WTC11 (cell line): ENCODE results near the gene GRID2.

Experiments used
- FOXP1 ChIP-seq: sonication (generic); formaldehyde crosslinking; IDR thresholded peaks from 2 replicates; pipeline ENCODE4 v1.8.0; 2022; ENCODE audit warnings: missing genetic modification reagents, mild to moderate bottlenecking, moderate library complexity, borderline replicate concordance
- TF ChIP-seq, protein P1 (sequence below): fragments of 200-600 bp; IDR thresholded peaks from 2 replicates; pipeline ENCODE4 v1.8.0; 2022; ENCODE audit warnings: antibody characterized with exemption

DNA sequence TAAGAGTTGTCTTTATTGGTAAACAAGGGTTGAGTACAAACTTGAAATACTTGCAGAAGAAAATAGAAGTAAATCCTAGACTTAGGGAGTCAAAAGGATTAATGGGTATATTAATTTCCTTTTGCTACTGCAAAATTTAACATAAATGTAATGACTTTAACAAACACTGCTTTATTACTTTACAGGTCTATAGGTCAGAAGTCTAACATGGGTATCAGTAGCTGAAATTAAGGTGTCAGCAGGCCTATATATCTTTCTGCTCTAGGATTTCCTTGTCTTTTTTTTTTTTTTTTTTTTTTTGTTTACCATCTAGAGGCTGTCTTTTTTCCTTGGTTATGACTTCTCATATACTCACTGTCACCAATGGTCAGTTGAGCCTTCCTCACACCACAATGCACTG is 220.4 kb downstream of the GRID2 start:
- no peak for TF ChIP-seq FOXP1 (CRISPR knock-in tag)
- TF ChIP-seq, protein P1, sequence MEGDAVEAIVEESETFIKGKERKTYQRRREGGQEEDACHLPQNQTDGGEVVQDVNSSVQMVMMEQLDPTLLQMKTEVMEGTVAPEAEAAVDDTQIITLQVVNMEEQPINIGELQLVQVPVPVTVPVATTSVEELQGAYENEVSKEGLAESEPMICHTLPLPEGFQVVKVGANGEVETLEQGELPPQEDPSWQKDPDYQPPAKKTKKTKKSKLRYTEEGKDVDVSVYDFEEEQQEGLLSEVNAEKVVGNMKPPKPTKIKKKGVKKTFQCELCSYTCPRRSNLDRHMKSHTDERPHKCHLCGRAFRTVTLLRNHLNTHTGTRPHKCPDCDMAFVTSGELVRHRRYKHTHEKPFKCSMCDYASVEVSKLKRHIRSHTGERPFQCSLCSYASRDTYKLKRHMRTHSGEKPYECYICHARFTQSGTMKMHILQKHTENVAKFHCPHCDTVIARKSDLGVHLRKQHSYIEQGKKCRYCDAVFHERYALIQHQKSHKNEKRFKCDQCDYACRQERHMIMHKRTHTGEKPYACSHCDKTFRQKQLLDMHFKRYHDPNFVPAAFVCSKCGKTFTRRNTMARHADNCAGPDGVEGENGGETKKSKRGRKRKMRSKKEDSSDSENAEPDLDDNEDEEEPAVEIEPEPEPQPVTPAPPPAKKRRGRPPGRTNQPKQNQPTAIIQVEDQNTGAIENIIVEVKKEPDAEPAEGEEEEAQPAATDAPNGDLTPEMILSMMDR = no peak
